Posterior vena cava (tissue), 2 donors: ENCODE data around the gene C16orf96. TPM values are rescaled to one million over a fixed set of nuclear protein-coding genes. Genes with fewer than 3 reads are reported as not detected.

Experiments
- DNase-seq: peaks from one replicate; pipeline ENCODE4 v3.0.0-alpha.2; 2020; ENCODE audit warnings: low spot score
- intact Hi-C, 2 donors: fragments of 100-400 bp; cut with DNase I; formaldehyde crosslinking; loops; one replicate each; pipeline versions ENCODE4 v1.14.1 to v1.14.2; 2022 to 2023
- total RNA-seq, 2 donors: library from RNA; stranded (reverse); fragmentation: NEBNext Ultra II Directional; extraction: Animal tissue kit (Norgen Biotek cat#: 25700); gene quantifications; one replicate each; pipeline ENCODE4 v1.2.1, GENCODE V29; 2021
- donor health status: DM: yes; HTN: yes; CAD: no.
- donor health status: DM: yes; HTN: yes; CAD: no.

The C16orf96 gene
- total RNA-seq, 2 donors from 2014 or later = 0.09 to 0.10 TPM

GRCh38 chr16:4631444-4631843 lies 75.3 kb downstream of the C16orf96 start:
- intact Hi-C loops = no loop called here
- DNase-seq = no peak

DNA sequence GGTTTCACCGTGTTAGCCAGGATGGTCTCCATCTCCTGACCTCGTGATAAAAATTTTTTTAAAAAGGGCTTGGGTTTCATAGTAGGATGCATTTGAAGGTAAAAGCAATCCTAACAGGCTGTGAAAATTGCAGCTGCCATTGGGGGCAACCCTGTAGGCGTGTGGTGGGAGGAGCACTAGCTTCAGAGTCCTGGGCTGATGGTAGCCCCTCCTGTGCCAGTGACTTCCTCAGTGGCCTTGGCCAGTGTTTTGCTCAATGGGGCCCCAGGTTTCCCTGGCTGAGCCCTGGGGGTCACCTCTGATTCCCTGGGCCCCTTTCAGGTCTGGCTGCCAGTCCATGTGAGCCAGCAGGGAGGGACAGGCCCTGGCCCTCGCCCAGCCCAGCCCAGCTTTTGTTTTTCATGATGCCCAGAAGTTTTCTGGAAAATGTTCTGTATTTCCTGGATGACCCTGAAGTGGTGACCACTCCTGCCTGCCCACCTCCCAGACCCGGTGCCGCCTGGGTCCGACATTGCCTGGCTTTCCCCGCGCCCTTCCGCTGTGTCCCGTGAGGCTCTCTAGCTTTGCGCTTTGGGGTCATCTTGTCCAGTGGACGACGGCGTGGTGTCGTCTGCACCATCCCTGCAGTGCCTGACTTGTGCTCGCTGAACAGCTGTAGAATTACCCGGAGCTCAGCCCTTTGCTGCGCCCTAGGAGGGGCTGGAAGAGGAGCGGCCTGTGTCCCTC lies 77.9 kb downstream of the C16orf96 start:
- intact Hi-C loops = no loop called here
- no peak for DNase-seq

GRCh38 chr16:4634768-4635167 lies 78.6 kb downstream of the C16orf96 start:
- no peak for DNase-seq
- intact Hi-C loops = no loop called here

DNA sequence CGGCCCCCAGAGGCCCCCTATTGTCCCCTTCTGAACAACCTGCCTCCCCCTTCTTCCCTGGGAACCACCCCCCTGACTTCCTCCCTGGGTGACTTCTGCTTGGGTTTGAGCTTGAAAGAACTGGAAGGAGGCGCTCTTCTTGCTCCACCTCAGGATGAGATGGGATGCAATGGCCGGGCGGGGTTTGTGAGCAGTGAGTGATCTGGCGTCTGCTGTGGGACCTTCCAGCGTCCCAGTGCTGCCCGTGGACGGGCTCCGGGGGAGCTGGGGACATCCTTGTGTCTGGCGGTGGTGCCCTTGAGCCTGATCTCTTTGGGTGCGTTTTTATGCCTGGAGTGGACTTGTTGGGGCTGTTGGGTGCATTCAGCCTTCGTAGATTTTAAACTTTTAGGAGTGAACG lies 80.1 kb downstream of the C16orf96 start:
- DNase-seq = no peak
- intact Hi-C loops = no loop called here

DNA sequence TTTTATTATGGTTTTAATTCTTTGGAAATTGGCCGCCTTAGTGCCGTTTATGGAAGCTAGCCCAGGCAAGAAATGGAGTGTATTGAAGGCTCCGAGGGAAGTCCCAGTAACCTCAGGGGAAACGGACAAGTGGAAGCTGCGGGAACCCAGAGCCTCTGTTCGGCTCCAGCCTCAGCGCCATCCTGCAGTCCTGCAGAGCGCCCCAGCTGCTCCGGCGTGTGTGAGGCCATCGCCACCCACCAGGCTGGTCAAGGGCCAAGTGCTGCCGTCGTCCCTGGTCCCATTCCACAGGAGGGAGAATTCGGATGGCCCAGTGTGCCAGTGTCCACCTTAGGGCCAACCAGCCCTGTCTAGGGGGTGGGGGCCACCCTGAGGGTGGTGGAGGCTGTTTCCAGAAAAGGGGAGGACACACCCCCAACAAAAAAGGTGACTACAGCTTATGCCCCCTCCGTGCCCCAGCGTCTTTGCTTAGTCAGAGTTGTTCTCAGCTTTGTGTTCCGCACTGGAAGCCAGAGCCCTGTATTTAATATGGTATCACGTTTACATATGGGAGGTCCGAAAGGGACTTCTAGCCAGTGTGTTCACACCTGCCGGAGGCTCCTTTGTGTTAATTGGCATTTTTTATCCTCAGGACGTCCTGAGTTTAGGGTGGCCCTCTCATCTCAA lies 81.5 kb downstream of the C16orf96 start:
- intact Hi-C loops = no loop called here

DNA sequence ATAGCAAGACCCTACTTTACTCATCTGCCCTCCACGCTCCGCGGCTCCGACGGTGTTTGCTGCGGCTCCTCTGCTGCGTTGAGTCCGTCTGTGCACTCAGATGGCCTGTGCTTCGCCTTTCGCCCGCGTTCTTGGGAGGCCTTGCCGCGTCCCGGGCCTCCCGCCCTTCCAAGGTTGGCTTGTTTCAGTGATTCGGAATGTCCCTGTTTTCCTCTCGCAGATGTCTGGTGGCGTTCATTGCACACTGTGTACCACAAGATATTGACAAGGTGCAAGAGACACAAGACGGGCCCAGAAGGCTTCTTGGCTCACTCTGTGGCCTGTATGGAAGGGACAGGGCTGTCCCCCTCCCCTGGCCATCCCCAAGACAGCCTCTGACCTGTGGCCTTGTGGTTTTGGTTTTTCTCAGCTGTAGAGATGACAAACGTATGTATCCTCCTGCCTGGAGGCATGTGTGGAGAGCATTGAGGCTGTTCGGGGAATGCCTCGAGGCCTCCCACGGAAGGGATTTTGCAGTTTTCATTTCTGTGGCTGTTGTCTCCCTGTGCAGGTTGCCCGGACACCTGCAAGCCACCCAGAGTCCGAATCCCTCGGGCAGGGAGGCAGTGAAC lies 83.9 kb downstream of the C16orf96 start:
- intact Hi-C loops = no loop called here
- no peak for DNase-seq

More for the DNA sequence above, 81.5 kb downstream of the C16orf96 start:
- DNase-seq = no peak

DNA sequence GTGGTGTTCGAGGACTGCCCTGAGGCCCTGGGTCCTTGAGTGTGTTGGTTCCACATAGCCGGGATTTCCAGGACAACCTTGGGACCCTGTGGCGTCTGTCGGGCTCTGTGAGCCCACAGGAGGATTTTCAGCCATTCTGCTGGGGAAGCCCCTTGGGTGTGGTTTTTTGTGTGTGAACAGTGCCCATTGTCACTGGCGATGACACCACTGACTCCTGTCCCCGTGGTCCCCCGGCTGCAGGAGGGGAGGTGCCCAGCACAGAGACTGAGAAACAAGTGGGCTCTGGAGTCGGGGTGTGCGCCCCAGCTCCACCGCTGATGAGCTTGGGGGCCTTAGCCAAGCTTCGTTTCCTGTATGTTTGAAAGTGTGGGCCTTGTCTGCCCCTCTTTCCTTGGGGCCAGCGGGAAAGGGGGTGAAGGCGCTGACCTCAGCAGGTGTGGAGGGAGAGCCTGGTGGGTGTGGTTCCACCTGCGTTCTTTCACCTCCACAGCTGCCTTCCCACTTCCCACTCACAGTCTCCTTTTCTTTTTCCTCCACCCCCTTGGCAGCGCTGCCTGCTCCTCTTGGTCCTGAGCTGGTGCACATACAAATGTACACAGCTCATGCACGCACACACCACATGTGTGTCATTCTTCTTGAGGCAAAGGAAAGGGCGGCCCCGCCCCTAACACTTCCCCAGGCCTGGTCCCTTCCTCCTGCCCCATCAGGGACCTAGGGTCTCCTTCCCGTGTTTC lies 84.6 kb downstream of the C16orf96 start:
- intact Hi-C loops = no loop called here
- no peak for DNase-seq

DNA sequence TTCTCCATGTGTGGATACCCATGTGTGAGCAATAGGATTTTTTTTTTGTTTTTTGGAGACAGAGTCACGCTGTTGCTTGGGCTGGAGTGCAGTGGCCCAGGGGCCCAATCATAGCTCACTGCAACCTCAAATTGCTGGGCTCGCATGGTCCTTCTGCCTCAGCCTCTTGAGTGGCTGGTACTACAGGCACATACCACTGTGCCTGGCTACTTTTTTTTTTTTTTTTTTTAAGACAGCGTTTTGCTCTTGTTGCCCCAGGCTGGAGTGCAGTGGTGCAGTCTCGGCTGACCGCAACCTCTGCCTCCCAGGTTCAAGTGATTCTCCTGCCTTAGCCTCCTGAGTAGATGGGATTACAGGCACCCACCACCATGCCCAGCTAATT lies 85.2 kb downstream of the C16orf96 start:
- intact Hi-C loops = no loop called here
- no peak for DNase-seq

- intact Hi-C loops = no loop called here
- DNase-seq = no peak
These were observed 85.8 kb downstream of the C16orf96 start for GRCh38 chr16:4641895-4642294.

GRCh38 chr16:4646773-4647643 lies 90.9 kb downstream of the C16orf96 start:
- intact Hi-C loops = no loop called here
- DNase-seq = no peak

DNA sequence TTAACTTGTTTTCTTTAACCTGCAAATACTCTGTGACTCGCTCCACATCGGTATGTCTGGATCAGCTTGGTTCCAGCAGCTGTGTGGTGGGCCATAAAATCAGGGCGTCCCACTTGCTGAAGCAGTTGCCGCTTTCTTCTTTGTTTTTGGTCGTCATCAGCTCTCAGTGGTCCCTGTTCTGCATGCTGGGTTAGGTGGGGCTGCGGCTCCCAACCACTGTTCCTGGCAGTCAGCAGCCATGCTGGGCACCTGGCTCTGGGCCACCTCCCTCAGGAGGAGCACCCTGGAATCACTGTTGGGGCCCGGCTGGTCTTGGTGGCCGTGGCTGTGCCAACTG lies 91.5 kb downstream of the C16orf96 start:
- DNase-seq = no peak
- intact Hi-C loops = no loop called here

DNA sequence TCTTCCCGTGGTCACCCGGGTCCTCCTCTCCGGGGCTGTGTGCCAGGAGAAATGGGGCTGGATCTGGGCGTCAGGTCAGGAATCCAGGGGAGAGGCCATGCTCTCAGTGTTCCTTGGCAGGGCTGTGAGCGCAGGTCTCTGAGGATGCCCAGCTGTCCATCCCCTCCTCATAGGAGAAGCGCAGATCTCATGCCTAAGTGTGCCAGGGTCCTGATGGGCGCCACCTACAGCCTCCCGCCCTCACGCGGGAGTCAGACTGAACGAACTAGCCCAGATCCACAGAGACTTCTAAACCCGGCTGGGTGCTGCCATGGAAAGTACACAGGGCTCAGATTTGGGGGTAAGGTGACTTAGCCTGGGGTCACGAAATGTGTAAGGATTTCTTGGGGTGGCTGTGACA lies 92.8 kb downstream of the C16orf96 start:
- no peak for DNase-seq
- intact Hi-C loops = no loop called here

- intact Hi-C loops = no loop called here
These were observed 93.8 kb downstream of the C16orf96 start for GRCh38 chr16:4649744-4650442.

More at GRCh38 chr16:4649744-4650442, 93.8 kb downstream of the C16orf96 start:
- DNase-seq = no peak

Other genes starting within 250 kb of the C16orf96 start
- 10 to 100 TPM; 35.6 to 49.0 TPM for gene GLIS2, start 240.3 kb upstream of the C16orf96 start, total RNA-seq
- 10 to 100 TPM; 25.3 to 28.8 TPM for gene PAM16, start 205.0 kb upstream of the C16orf96 start, total RNA-seq
- gene VASN, start 184.5 kb upstream of the C16orf96 start, total RNA-seq = 10 to 100 TPM; 67.1 to 89.3 TPM
- 10 to 100 TPM; 28.5 to 29.5 TPM for gene CORO7, start 139.7 kb upstream of the C16orf96 start, total RNA-seq
- gene DNAJA3, start 130.5 kb upstream of the C16orf96 start, total RNA-seq = 10 to 100 TPM; 22.4 to 23.6 TPM
- 10 to 100 TPM; 18.8 to 25.3 TPM for gene NMRAL1, start 81.7 kb upstream of the C16orf96 start, total RNA-seq
- 10 to 100 TPM; 28.3 to 30.5 TPM for gene HMOX2, start 79.9 kb upstream of the C16orf96 start, total RNA-seq
- 10 to 100 TPM; 19.4 to 21.1 TPM for gene CDIP1, start 17.6 kb upstream of the C16orf96 start, total RNA-seq
- gene UBALD1, start 58.5 kb downstream of the C16orf96 start, total RNA-seq = 10 to 100 TPM; 15.6 to 16.4 TPM
- 10 to 100 TPM; 61.0 to 62.6 TPM for gene MGRN1, start 68.5 kb downstream of the C16orf96 start, total RNA-seq
- 10 to 100 TPM; 10.7 to 14.2 TPM for gene NUDT16L1, start 137.2 kb downstream of the C16orf96 start, total RNA-seq
- gene ANKS3, start 177.9 kb downstream of the C16orf96 start, total RNA-seq = 10 to 100 TPM; 17.0 to 17.8 TPM
- gene DNAAF8, start 178.2 kb downstream of the C16orf96 start, total RNA-seq = under 1 TPM; 0.32 to 0.43 TPM
- 1 to 10 TPM; 7.9 TPM for gene ZNF500, start 210.8 kb downstream of the C16orf96 start, total RNA-seq
- not detected for gene SEPTIN12, start 232.0 kb downstream of the C16orf96 start, total RNA-seq
- not detected for gene SMIM22, start 239.0 kb downstream of the C16orf96 start, total RNA-seq
- 10 to 100 TPM; 12.9 to 23.5 TPM for gene ROGDI, start 246.3 kb downstream of the C16orf96 start, total RNA-seq